ENCODE results near the gene APOO.
"Not testable (repeated sequence)": the region's sequence is repeated elsewhere in the genome, so short reads cannot be mapped to it uniquely, and the experiment has no call there.

APOO gene

DNA sequence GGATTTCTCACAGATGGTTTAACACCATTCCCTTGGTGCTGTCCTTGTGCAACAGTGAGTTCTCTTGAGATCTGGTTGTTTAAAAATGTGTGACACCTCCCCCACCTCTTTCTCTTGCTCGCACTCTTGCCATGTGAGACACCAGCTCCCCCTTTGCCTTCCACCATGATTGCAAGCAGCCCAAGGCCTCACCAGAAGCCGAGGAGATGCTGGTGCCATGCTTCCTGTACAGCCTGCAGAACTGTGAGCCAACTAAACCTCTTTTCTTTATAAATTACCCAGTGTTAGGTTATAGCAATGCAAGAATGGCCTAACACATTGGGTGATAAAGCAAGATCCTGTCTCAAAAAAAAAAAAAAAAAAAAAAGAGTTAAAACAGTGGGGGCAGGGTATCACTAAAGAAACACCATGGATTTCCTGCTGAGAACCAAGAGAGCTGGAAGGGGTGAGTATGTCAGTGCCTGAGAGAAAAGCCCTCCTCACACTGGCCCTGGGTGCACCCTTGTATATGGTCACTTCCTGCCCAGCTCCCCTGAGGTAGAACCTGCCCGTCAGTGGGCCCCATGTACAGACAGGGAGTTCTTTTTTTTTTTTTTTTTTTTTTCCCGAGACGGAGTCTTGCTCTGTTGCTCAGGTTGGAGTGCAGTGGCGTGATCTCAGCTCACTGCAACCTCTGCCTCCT lies 46.4 kb downstream of the APOO start:
- DNase-seq: no peak
- H3K27me3 Mint-ChIP-seq: no peaks in the 10 kb centered on the region
- no peaks in the 10 kb centered on the region for H3K9me3 Mint-ChIP-seq
- H3K36me3 Mint-ChIP-seq: peaks cover 15% of the 10 kb centered on the region
- no peak overlapping the region for H3K27ac Mint-ChIP-seq
- CTCF ChIA-PET: interaction anchor here (0.7 to 1.0 kb wide), 2 partner anchors 23 to 26 kb away, joined by 3 to 4 read pairs; no protein-coding TSS in a partner anchor
- H3K4me1 Mint-ChIP-seq: peaks cover 17% of the 10 kb centered on the region
- no peak overlapping the region for H3K4me3 Mint-ChIP-seq

DNA sequence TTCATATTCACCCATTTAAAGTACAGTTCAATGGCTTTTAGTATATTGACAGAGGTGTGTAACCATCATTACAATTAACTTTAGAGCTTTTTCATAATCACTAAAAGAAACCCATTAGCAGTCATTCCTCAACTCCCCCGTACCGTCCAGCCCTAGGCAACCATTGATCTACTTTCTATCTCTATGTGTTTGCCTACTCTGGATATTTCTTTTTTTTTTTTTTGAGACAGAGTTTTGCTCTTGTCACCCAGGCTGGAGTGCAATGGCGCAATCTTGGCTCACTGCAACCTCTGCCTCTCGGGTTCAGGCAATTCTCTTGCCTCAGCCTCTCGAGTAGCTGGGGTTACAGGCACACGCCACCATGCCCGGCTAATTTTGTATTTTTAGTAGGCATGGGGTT lies 48.5 kb downstream of the APOO start:
- peaks cover 17% of the 10 kb centered on the region for H3K4me1 Mint-ChIP-seq
- DNase-seq, CTCF ChIA-PET, H3K27me3 Mint-ChIP-seq, H3K4me3 Mint-ChIP-seq, H3K9me3 Mint-ChIP-seq, H3K27ac Mint-ChIP-seq: not testable (repeated sequence)
- peaks cover 13% of the 10 kb centered on the region for H3K36me3 Mint-ChIP-seq

DNA sequence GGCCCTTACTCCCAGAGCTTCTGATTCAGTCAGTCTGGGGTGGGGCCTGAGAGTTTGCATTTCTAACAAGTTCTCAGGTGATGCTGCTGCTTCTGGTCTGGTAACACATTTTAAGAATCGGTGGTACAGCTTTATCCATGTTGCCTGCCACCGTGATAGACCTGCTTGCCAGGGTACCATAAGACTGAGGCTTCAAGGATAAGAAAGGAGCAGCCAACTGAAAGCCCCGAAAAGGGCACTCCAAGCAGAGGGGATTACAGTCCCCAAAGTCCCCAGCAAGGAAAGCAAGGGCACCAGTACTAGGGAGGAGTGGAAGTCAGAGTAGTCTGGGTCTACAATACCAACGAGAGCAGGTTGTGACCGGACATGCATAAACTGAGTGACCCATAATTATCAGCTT lies 49.8 kb downstream of the APOO start:
- Mint-ChIP-seq H3K4me1 (peaks cover 11% of the 10 kb centered on the region), H3K27me3 (no peaks in the 10 kb centered on the region), H3K27ac (no peak overlapping the region), H3K9me3 (no peaks in the 10 kb centered on the region), H3K36me3 (peaks cover 7% of the 10 kb centered on the region), H3K4me3 (no peak overlapping the region)
- CTCF ChIA-PET: interaction anchor here (1.5 kb wide), 1 partner anchor 44 kb away, joined by 6 read pairs; no protein-coding TSS in a partner anchor
- DNase-seq: no peak

DNA sequence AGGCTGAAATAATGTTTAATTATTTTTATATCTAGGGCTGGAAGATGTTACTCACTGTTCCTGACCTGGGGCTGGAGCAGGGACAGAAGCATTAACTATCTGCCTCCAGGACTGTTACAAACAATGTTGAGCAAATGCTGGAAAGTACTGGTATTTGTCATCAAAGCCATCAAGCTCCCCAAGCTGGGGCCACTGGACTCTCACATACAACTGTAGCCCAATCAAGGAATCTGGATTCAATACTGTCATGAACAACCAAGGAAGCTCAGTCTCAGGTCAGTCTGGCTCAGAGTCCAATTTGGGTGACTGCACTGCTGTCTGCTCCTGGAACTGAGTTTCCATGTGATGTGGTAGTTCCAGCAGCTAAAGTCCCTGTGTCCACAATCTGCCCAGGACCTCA lies 50.4 kb downstream of the APOO start:
- Mint-ChIP-seq H3K4me3 (no peak overlapping the region), H3K4me1 (peaks cover 9% of the 10 kb centered on the region), H3K36me3 (peaks cover 5% of the 10 kb centered on the region), H3K27ac (no peak overlapping the region), H3K9me3 (no peaks in the 10 kb centered on the region), H3K27me3 (no peaks in the 10 kb centered on the region)
- CTCF ChIA-PET: interaction anchor here (1.5 kb wide), 1 partner anchor 44 kb away, joined by 6 read pairs; no protein-coding TSS in a partner anchor
- no peak for DNase-seq

DNA sequence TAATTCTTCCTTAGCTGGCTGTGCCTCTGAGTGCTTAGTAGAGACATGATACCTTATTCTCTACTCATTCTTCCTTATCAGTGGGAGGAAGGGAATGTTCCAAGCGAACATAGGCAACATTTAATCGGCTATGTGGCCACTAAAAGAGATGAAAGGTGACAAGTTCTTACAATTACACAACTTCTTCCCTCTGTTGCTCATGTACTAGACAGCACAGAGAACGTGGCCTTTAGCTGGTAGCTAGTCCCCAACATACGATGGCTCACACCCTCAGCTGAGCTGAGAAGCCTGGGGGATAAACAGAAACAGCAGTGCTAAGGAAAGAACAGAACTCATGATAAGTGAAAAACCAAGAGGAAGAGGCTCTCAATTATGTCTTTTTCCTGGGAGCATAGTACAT lies 52.2 kb downstream of the APOO start:
- Mint-ChIP-seq H3K4me1 (no peaks in the 10 kb centered on the region), H3K36me3 (peaks cover 5% of the 10 kb centered on the region), H3K27me3 (no peaks in the 10 kb centered on the region), H3K27ac (no peak overlapping the region), H3K4me3 (no peak overlapping the region), H3K9me3 (no peaks in the 10 kb centered on the region)
- DNase-seq: no peak
- CTCF ChIA-PET: no interaction called here

DNA sequence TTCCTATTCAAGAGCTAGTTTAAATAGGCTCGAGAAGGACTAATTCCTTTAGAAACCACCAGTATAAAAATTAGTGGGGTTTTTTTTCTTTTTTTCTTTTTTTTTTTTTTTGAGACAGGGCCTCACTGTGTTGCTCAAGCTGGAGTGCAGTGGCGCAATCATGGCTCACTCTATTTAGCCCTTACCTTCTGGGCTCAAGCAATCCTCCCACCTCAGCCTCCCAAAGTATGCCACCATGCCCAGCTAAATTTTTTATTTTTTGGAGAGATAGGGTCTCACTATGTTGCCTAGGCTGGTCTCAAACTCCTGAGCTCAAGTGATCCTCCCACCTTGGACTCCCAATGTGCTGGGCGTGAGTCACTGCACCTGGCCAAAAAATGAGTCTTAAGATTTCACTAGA lies 52.8 kb downstream of the APOO start:
- CTCF ChIA-PET: no interaction called here
- no peak for DNase-seq
- no peaks in the 10 kb centered on the region for H3K9me3 Mint-ChIP-seq
- no peak overlapping the region for H3K4me3 Mint-ChIP-seq
- peaks cover 5% of the 10 kb centered on the region for H3K36me3 Mint-ChIP-seq
- no peaks in the 10 kb centered on the region for H3K4me1 Mint-ChIP-seq
- H3K27ac Mint-ChIP-seq: no peak overlapping the region
- no peaks in the 10 kb centered on the region for H3K27me3 Mint-ChIP-seq

DNA sequence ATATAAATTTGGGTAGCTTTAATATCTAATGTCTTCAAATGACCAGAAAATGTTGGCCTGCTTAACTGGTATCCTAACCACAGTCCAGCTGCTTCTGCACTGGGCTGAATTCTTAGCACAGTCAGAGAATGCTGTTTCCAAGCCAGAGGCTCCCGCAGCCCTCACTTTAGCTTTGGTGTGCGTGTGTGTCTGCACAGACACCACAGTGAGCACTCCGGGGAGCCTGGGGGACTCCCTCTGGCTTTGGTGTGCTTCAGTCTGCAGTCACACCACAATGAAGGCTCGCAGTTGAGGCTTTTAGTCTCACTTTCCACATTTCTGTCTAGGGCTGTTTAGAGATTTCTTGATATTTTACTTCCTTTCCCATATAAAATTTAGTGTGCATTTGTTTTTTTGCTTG lies 53.6 kb downstream of the APOO start:
- Mint-ChIP-seq H3K9me3 (no peaks in the 10 kb centered on the region), H3K36me3 (peaks cover 4% of the 10 kb centered on the region), H3K4me1 (no peaks in the 10 kb centered on the region), H3K4me3 (no peak overlapping the region), H3K27me3 (no peaks in the 10 kb centered on the region), H3K27ac (no peak overlapping the region)
- DNase-seq: no peak
- CTCF ChIA-PET: no interaction called here

DNA sequence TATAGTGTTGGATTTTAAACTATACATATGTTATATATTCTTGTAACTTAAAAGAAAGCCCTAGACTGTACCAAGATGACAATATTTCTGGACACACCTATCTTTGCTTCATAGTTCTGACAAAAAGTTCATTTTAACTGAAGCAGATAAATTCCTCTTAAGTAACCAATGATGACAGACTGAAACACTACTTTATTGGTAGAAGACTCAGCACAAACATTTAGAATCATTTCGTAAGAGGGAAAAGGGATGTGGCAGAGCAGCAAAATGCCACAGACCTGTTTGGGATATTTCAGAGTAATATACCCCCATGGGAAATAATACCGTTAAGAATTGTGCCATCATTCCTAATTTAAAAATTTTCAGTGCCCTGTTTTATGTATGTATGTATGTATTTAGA lies 56.2 kb downstream of the APOO start:
- H3K9me3 Mint-ChIP-seq: no peaks in the 10 kb centered on the region
- no peak for DNase-seq
- H3K27ac Mint-ChIP-seq: no peak overlapping the region

DNA sequence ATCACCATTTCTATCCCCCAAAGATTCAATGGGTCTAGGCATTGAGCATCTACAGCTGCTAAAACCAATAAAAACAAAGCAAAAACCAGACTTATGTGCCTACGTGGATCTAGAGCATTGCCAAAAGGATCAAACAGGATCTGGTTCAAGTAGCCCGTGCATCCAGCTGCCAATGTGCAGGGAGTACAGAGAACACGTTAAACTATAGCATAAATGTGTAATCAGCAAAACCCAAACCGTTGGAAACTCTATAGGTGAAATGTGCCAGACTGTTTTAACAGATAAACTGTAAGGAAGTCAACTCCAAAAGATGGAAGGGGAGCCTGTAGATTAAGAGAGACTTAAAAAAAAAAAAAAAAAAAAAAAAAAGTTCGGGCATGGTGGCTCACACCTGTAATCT lies 58.5 kb downstream of the APOO start:
- no peak overlapping the region for H3K4me3 Mint-ChIP-seq
- H3K36me3 Mint-ChIP-seq: peaks cover 2% of the 10 kb centered on the region
- H3K27ac Mint-ChIP-seq: no peak overlapping the region
- no peaks in the 10 kb centered on the region for H3K4me1 Mint-ChIP-seq
- no peaks in the 10 kb centered on the region for H3K9me3 Mint-ChIP-seq
- DNase-seq: no peak
- no peaks in the 10 kb centered on the region for H3K27me3 Mint-ChIP-seq
- CTCF ChIA-PET: interaction anchor here (0.6 kb wide), 1 partner anchor 216 kb away, joined by 5 read pairs; no protein-coding TSS in a partner anchor

More for the DNA sequence above, 56.2 kb downstream of the APOO start:
- Mint-ChIP-seq H3K27me3 (no peaks in the 10 kb centered on the region), H3K36me3 (peaks cover 1% of the 10 kb centered on the region), H3K4me3 (no peak overlapping the region), H3K4me1 (no peaks in the 10 kb centered on the region)
- CTCF ChIA-PET: no interaction called here

DNA sequence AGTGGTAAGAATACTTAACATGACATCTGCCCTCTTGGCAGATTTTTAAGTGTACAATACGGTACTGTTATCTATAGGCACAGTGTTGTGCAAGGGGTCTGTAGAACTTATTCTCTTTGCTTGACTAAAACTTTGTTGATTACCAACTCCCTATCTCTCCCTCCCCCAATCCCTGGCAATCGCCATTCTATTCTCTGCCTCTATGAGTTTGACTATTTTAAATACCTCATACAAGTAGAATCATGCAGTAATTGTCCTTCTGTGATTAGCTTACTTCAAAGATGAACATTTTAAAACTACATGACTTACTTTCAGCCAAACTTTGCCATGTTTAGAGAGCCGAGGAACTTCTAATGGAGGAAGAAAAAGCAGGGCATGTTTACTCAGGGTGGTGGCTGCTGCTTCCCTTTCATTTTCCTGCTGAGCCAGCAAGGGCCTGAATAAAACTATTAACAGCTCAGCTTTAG lies 62.4 kb downstream of the APOO start:
- no peak overlapping the region for H3K27ac Mint-ChIP-seq
- DNase-seq: no peak
- H3K4me1 Mint-ChIP-seq: no peaks in the 10 kb centered on the region
- H3K27me3 Mint-ChIP-seq: no peaks in the 10 kb centered on the region
- no peak overlapping the region for H3K4me3 Mint-ChIP-seq
- H3K9me3 Mint-ChIP-seq: no peaks in the 10 kb centered on the region
- CTCF ChIA-PET: interaction anchor here (1.0 kb wide), 1 partner anchor 149 kb away, joined by 3 read pairs; no protein-coding TSS in a partner anchor
- H3K36me3 Mint-ChIP-seq: peaks cover 6% of the 10 kb centered on the region

DNA sequence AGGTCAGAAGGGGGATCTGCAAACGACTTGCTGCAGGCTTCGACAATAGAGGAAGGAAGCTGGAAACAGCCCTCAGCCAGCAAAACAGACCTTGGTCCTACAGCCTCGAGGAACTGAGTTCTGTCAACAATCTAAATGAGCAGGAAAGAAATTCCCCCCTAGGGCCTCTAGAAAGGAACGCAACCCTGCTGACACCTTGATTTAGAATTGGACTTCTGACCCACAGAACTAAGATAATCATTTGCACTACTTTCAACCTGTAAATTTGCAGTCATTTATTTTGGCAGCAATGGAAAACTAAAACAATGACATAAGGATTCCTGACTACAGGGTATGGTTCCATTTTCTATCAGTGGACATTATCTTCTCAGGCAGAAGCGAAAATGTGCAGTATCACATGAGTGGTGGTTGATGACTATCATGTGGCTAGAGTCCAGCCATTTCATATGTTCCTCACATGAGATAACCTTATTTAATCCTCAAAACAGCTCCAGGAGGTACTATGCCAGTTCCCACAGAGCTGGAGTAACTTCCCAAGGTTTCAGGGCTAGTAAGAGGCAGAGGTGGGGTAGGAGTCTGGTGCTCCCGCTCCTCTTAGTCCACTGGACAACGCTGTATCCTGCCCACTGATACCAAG lies 63.1 kb downstream of the APOO start:
- H3K9me3 Mint-ChIP-seq: no peaks in the 10 kb centered on the region
- DNase-seq: no peak
- no peak overlapping the region for H3K4me3 Mint-ChIP-seq
- no peaks in the 10 kb centered on the region for H3K4me1 Mint-ChIP-seq
- H3K27ac Mint-ChIP-seq: no peak overlapping the region
- no peaks in the 10 kb centered on the region for H3K27me3 Mint-ChIP-seq
- H3K36me3 Mint-ChIP-seq: peaks cover 6% of the 10 kb centered on the region
- CTCF ChIA-PET: interaction anchor here (1.0 kb wide), 1 partner anchor 148 kb away, joined by 3 read pairs; no protein-coding TSS in a partner anchor

DNA sequence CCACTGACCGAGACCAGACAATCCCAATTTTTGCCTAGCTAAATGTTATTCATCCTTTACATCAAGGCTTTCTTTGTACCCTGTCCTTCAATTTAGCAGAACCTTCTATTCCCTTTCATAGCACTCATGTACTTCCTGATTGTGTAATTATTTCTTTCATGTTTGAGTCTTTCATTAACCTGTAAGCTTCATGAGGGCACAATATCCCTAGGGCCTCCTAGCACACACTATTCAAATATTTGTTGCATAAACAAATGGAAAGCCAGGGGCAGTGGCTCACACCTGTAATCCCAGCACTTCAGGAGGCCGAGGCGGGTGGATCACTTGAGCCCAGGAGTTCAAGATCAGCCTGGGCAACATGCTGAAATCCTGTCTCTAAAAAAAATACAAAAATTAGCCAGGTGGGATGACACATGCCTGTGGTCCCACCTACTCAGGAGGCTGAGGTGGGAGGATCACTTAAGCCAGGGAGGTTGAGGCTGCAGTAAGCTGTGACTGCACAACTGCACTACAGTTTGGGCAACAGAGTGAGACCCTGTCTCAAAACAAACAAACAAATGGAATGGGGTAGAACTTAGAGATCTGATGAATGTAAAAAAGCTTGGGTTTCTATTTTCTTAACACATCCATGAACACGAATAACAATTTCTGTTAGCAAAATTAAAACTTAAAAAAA lies 65.8 kb downstream of the APOO start:
- Mint-ChIP-seq H3K4me3 (no peak overlapping the region), H3K4me1 (no peaks in the 10 kb centered on the region), H3K9me3 (no peaks in the 10 kb centered on the region), H3K27me3 (no peaks in the 10 kb centered on the region), H3K36me3 (peaks cover 4% of the 10 kb centered on the region), H3K27ac (no peak overlapping the region)
- CTCF ChIA-PET: no interaction called here
- no peak for DNase-seq

DNA sequence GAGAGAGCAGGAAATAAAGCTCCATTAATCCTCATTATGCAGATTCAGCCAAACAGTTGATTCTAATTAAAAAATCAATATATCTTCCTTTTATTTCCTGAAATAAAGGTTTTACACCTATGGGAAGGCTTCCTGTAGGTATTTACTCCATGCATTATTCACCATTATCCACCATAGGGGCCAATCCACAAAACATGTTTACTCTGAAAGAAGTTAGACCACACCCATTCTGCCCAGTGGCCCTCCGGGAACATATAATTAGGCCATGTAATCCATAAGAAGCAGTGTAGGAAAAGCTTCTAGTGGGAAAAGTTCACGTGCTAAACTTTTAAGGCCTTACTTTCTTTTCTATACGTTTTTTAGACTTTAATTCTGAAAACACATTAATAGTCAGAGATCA lies 67.1 kb downstream of the APOO start:
- CTCF ChIA-PET: no interaction called here
- Mint-ChIP-seq H3K27ac (no peak overlapping the region), H3K27me3 (no peaks in the 10 kb centered on the region), H3K4me3 (no peak overlapping the region), H3K36me3 (peaks cover 4% of the 10 kb centered on the region), H3K9me3 (no peaks in the 10 kb centered on the region), H3K4me1 (no peaks in the 10 kb centered on the region)
- no peak for DNase-seq

DNA sequence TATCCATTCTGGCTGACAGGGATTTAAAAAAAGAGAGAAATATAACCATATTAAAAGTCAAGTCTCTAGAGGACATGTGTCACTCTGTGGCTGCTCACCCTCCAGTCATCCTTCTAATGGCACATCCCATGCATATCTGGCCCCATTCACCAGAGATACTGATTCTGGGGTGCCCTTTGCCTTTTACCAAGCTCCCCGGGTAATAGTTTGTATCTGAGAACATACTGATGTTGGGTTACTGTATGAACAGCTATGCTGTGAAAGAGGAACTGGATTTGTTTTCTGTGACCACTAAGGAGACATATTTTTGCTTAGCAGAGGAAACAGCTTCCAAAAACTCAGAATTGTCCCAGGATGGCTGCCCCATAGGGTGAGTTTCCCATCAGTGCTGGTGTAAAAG lies 68.8 kb downstream of the APOO start:
- Mint-ChIP-seq H3K27ac (no peak overlapping the region), H3K27me3 (no peaks in the 10 kb centered on the region), H3K36me3 (peaks cover 3% of the 10 kb centered on the region), H3K9me3 (no peaks in the 10 kb centered on the region), H3K4me1 (no peaks in the 10 kb centered on the region), H3K4me3 (no peak overlapping the region)
- CTCF ChIA-PET: interaction anchor here (0.6 kb wide), 1 partner anchor 23 kb away, joined by 4 read pairs; no protein-coding TSS in a partner anchor
- DNase-seq: no peak
